ENCODE data around the gene DTX3. TPM values are rescaled to one million over a fixed set of nuclear protein-coding genes. Genes with fewer than 3 reads are reported as not detected.
A peak's percentile ranks its signal among the peaks of the same experiment; 100 is the strongest.

The DTX3 gene
- total and polyA plus RNA-seq, 4 donors, result 1.1 to 3.2 (median 1.4) TPM

- TF ChIP-seq REST (IDR thresholded peaks at IDR 0.05), result no peak
- TF ChIP-seq TAF1 (conservative IDR thresholded peaks at IDR 0.05), result no peak
- no peak for TF ChIP-seq GABPA (IDR thresholded peaks at IDR 0.05 in 1 of 2, conservative IDR thresholded peaks at IDR 0.05 in 1 of 2)
- no peak for TF ChIP-seq JUND (IDR thresholded peaks at IDR 0.05)
- TF ChIP-seq EGR1 (IDR thresholded peaks at IDR 0.05; ENCODE audit: low read depth in 2 of 2), result no peak
- no peak for TF ChIP-seq SP1 (IDR thresholded peaks at IDR 0.05)
These were observed 690 bp upstream of the DTX3 start (continued) for GRCh38 chr12:57603815-57604453.

GRCh38 chr12:57604992-57605810 lies 577 bp downstream of the DTX3 start:
- TF ChIP-seq HNF4A (conservative IDR thresholded peaks at IDR 0.05) (no peak), JUND (IDR thresholded peaks at IDR 0.05) (no peak), HNF4G (IDR thresholded peaks at IDR 0.05) (no peak)
- WGBS, result 10% methylated on average over 25 of the region's 25 CpGs

GRCh38 chr12:57605811-57606311 lies 1.2 kb downstream of the DTX3 start:
- Histone ChIP-seq H3K4me1 (ENCODE audit: control insufficient read depth in 4 of 4, insufficient read depth in 4 of 4, low read length in 3 of 4) (peaks cover 0 to 7% (median 4%) of the 10 kb centered on the region in 4 donors), H3K9ac (ENCODE audit: low read depth in 1 of 2, low read length in 2 of 2) (no peak overlapping the region), H3K27ac (ENCODE audit: low read depth in 1 of 2, low read length in 2 of 2) (no peak overlapping the region), H3K36me3 (ENCODE audit: control insufficient read depth in 4 of 4, insufficient read depth in 3 of 4, low read depth in 1 of 4, low read length in 3 of 4) (peaks cover 0 to 17% (median 5%) of the 10 kb centered on the region in 4 donors), H3K9me3 (ENCODE audit: control insufficient read depth in 4 of 4, low read length in 3 of 4) (no peaks in the 10 kb centered on the region), H3K4me3 (ENCODE audit: low read depth in 1 of 3, low read length in 3 of 3) (no peak overlapping the region), H3K27me3 (ENCODE audit: control insufficient read depth in 4 of 4, insufficient read depth in 4 of 4, low read length in 3 of 4) (peaks cover 0 to 6% (median 2%) of the 10 kb centered on the region in 4 donors)
- 75% methylated on average over 4 of the region's 4 CpGs for WGBS
- DNase-seq (ENCODE audit: low spot score), result no peak
- TF ChIP-seq FOXA2 (IDR thresholded peaks at IDR 0.05) (no peak), SP1 (IDR thresholded peaks at IDR 0.05) (no peak), ATF3 (IDR thresholded peaks at IDR 0.05) (no peak), JUND (IDR thresholded peaks at IDR 0.05) (no peak), NR2F2 (IDR thresholded peaks at IDR 0.05) (no peak), EGR1 (IDR thresholded peaks at IDR 0.05; ENCODE audit: low read depth in 2 of 2) (no peak), ZBTB33 (IDR thresholded peaks at IDR 0.05) (no peak), MAX (IDR thresholded peaks at IDR 0.05) (no peak), HNF4A (conservative IDR thresholded peaks at IDR 0.05) (no peak), FOXA1 (IDR thresholded peaks at IDR 0.05) (no peak), CTCF (IDR thresholded peaks at IDR 0.05; ENCODE audit: low read depth, low read length, missing input control) (no peak), RXRA (IDR thresholded peaks at IDR 0.05) (no peak), RAD21 (IDR thresholded peaks at IDR 0.05) (no peak)

More at GRCh38 chr12:57604992-57605810, 577 bp downstream of the DTX3 start:
- no peak for DNase-seq (ENCODE audit: low spot score)
- H3K27me3 ChIP-seq (ENCODE audit: control insufficient read depth in 4 of 4, insufficient read depth in 4 of 4, low read length in 3 of 4), result peaks cover 0 to 6% (median 2%) of the 10 kb centered on the region in 4 donors
- no peaks in the 10 kb centered on the region for H3K9me3 ChIP-seq (ENCODE audit: control insufficient read depth in 4 of 4, low read length in 3 of 4)
- H3K4me3 ChIP-seq (ENCODE audit: low read depth in 1 of 3, low read length in 3 of 3), result peak overlapping the region in 2 of 3 donors; percentile 5 to 50
- H3K27ac ChIP-seq (ENCODE audit: low read depth in 1 of 2, low read length in 2 of 2), result peak overlapping the region in 1 of 2 donors; percentile 53
- peaks cover 2 to 24% (median 6%) of the 10 kb centered on the region in 4 donors for H3K36me3 ChIP-seq (ENCODE audit: control insufficient read depth in 4 of 4, insufficient read depth in 3 of 4, low read depth in 1 of 4, low read length in 3 of 4)
- peaks cover 0 to 2% (median under 1%) of the 10 kb centered on the region in 4 donors for H3K4me1 ChIP-seq (ENCODE audit: control insufficient read depth in 4 of 4, insufficient read depth in 4 of 4, low read length in 3 of 4)
- no peak overlapping the region for H3K9ac ChIP-seq (ENCODE audit: low read depth in 1 of 2, low read length in 2 of 2)
